ENCODE results near the gene SHC2. TPM values are rescaled to one million over a fixed set of nuclear protein-coding genes. Genes with fewer than 3 reads are reported as not detected.

Gene SHC2
- total RNA-seq, 2 experiments from 2014 or later = 0.21 TPM; not detected in 1

DNA sequence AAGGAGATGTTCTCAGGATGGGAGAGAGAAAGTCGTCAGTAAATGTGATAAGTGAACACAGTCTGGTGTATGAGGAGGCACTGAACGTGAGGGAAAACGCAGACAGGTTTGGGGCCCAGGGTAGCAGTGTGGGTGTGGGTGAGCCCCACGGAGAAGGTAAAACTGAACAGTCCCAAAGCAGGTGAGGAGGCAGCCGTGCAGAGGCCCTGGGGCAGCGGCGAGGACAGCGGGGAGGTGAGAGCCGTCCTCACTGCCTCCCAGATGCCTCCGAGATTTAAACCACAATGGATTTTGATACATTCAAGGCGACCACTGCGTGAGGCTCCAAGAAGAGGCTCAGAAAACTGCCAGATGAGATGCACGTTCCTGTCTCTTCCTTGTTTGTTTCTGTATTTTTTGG, 14.5 kb upstream of the SHC2 start:
- ChIA-PET CTCF (no interaction called here), POLR2A (no interaction called here)
- H3K27ac Mint-ChIP-seq = no peak overlapping the region

DNA sequence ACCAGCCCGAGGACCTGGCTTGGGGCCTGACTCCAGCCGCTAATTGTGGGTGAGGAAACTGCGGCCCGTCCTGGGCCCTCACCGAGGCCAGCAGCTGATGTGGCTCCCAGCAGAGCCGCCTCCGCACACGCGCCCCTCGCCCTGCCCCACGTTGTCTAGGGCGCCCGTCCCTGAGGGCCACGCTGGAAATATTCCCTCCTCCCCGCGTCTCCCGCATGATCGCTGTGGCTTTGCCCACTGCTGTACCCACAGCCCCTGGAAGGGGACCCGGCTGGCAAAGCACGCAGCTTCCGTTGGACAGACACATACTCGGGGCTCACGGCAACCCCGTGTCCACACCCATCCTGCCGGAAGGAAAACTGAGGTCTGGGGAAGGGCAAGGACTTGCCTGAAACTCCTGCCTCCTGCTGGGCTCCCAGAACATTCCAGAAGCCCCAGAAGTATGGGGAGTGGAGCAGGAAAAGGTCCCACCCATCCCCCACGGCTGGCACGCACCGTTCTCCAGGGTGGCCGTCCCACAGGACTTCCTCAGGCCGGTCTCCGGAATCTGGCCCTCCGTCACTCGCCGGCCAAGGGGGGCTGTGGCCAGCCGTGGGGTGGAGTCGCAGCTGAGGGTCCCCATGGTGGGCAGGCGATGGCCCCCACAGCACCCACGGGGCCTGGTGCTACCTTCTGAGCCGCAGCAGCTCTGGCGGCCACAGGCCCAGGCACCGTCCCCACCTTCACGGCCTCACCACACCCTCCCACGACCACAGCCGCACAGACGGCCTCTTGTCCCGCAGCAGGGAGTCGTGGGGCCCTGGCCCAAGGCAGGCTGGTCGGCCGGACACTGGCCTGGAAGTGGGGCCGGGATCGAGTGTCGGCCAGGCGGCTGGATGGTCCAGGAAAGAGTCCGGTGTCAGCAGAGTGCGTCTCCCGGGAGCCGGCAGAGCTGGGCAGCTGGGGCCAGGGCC, 13.6 kb upstream of the SHC2 start:
- H3K4me1 Mint-ChIP-seq (ENCODE audit: low read depth) = no peaks in the 10 kb centered on the region
- H3K27me3 Mint-ChIP-seq = no peaks in the 10 kb centered on the region
- ChIA-PET CTCF (no interaction called here), POLR2A (no interaction called here)
- H3K9me3 Mint-ChIP-seq = no peaks in the 10 kb centered on the region
- H3K36me3 Mint-ChIP-seq = no peaks in the 10 kb centered on the region
- intact Hi-C loops (cut with micrococcal nuclease) = no loop called here
- H3K27ac Mint-ChIP-seq = no peak overlapping the region
- H3K4me3 Mint-ChIP-seq = no peak overlapping the region
- no peak for DNase-seq

More for the DNA sequence above, 14.5 kb upstream of the SHC2 start:
- Mint-ChIP-seq H3K4me1 (ENCODE audit: low read depth) (peaks cover 6% of the 10 kb centered on the region), H3K9me3 (peaks cover 6% of the 10 kb centered on the region), H3K36me3 (peaks cover 6% of the 10 kb centered on the region), H3K4me3 (no peak overlapping the region), H3K27me3 (peaks cover 3% of the 10 kb centered on the region)
- no peak for DNase-seq
- intact Hi-C loops (cut with micrococcal nuclease) = no loop called here

DNA sequence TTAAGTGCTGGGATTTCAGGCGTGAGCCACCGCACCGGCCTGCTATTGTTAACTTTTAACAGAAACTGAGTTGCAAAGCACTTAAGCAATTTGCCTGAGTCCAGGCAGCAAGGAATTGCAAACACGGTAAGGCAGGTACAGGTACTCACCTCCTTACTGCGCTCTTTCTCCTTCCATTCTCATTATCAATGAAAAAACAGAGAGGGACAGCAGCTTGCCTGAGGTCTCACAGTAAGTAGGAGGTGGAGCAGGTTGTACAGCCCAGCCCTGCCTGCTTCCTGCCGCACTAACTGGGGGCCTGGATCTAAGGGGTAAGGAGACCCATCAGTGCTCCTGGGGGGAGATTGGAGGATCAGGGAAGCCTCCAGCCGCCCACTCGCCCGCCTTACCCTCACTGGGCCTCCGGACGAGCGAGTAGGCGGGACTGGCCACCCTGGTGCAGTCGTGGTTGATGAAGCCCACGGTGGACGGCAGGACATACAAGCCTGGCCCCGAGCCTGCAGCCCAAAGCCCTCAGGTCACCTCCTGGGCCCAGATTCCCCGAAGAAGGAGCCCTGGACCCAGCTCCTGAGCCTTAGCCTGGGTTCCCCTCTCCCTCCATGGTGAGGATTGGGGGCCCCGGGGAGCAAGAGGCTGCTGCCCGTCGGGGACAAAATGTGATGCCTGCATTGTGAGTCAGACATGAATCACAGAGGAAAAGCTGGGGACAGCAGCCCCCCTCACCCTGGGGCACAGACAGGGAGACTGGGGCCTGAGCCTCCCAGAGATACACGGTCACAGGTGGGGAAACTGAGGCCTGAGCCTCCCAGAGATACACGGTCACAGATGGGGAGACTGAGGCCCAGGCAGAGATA, 11.4 kb upstream of the SHC2 start:
- no peak for DNase-seq
- Mint-ChIP-seq H3K36me3 (no peaks in the 10 kb centered on the region), H3K9me3 (no peaks in the 10 kb centered on the region), H3K4me1 (ENCODE audit: low read depth) (no peaks in the 10 kb centered on the region), H3K27ac (no peak overlapping the region), H3K4me3 (no peak overlapping the region), H3K27me3 (no peaks in the 10 kb centered on the region)
- intact Hi-C loops (cut with micrococcal nuclease) = no loop called here
- ChIA-PET POLR2A (no interaction called here), CTCF (no interaction called here)

DNA sequence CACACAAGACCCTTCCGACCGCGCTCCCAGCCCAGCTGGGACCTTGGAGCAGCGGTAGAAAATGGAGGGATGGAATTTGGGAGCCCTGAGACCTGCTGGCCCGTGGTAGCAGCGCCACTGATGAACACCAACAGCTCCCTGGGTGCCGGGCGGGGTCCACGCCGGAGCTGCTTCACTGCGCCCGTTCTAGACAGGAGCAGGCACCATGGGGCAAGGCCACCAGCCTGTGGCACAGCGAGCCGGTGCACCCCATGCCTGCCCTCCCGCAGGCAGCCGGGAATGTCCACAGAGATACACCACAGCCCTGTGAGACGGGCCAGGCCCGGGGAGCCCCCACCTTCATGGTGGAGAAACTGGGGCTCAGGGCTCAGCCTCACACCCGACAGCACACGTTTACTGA, 9.9 kb upstream of the SHC2 start:
- Mint-ChIP-seq H3K4me3 (no peak overlapping the region), H3K36me3 (no peaks in the 10 kb centered on the region), H3K27me3 (no peaks in the 10 kb centered on the region), H3K9me3 (no peaks in the 10 kb centered on the region), H3K27ac (no peak overlapping the region), H3K4me1 (ENCODE audit: low read depth) (no peaks in the 10 kb centered on the region)
- DNase-seq = no peak
- intact Hi-C loops (cut with micrococcal nuclease) = no loop called here
- ChIA-PET CTCF (no interaction called here), POLR2A (no interaction called here)

DNA sequence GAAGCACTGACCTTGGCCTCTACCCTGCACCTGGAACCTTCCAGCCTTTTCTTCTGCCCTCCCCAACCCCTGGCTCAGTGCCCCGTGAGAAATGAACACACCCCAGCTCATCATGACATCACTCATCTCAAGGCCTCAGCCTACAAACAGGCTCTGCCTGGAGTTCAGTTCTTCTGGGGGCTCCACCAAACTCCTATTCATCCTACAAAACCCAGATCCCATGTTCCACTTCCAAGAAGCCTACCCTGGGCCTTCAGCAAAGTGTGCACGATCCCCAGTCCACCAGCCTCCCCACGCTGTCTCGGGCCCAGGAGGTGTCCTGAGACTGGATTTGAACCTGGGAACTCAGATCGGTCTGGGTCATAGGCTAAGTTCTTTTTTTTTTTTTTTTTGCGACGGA, 9.0 kb upstream of the SHC2 start:
- H3K27me3 Mint-ChIP-seq = no peaks in the 10 kb centered on the region
- ChIA-PET POLR2A (no interaction called here), CTCF (no interaction called here)
- no peaks in the 10 kb centered on the region for H3K9me3 Mint-ChIP-seq
- no peak overlapping the region for H3K27ac Mint-ChIP-seq
- intact Hi-C loops (cut with micrococcal nuclease) = no loop called here
- H3K4me3 Mint-ChIP-seq = no peak overlapping the region
- DNase-seq = no peak
- H3K36me3 Mint-ChIP-seq = no peaks in the 10 kb centered on the region
- H3K4me1 Mint-ChIP-seq (ENCODE audit: low read depth) = no peaks in the 10 kb centered on the region

DNA sequence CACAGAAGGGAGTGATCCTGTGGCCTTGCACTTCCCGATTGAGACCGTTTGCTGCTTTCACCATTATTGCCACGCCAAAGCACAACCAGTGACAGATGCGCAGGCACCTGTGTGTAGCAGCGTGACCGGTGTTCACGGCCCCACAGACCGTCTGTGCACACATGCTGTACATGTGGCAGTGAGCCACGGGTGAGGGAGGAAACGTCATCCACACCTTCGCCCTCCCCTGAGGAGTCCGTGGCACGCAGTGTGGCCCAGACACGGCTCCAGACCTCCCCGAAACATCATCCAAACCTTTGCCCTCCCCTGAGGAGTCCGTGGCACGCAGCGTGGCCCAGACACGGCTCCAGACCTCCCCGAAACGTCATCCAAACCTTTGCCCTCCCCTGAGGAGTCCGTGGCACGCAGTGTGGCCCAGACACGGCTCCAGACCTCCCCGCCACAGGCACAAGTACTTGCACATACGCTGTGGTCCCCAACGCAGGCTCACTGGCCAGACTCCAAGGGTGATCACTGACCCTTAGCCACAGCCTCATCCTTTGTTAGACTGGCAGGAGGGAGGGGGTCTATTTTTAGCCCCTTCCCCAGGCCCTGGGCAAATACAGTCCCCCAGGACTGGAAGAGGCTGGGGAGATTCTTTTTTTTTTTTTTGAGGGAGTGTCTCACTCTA, 7.9 kb upstream of the SHC2 start:
- no peak overlapping the region for H3K27ac Mint-ChIP-seq
- no peaks in the 10 kb centered on the region for H3K36me3 Mint-ChIP-seq
- H3K9me3 Mint-ChIP-seq = no peaks in the 10 kb centered on the region
- ChIA-PET CTCF (no interaction called here), POLR2A (no interaction called here)
- intact Hi-C loops (cut with micrococcal nuclease) = no loop called here
- H3K4me1 Mint-ChIP-seq (ENCODE audit: low read depth) = no peaks in the 10 kb centered on the region
- no peak overlapping the region for H3K4me3 Mint-ChIP-seq
- H3K27me3 Mint-ChIP-seq = no peaks in the 10 kb centered on the region
- DNase-seq = no peak

DNA sequence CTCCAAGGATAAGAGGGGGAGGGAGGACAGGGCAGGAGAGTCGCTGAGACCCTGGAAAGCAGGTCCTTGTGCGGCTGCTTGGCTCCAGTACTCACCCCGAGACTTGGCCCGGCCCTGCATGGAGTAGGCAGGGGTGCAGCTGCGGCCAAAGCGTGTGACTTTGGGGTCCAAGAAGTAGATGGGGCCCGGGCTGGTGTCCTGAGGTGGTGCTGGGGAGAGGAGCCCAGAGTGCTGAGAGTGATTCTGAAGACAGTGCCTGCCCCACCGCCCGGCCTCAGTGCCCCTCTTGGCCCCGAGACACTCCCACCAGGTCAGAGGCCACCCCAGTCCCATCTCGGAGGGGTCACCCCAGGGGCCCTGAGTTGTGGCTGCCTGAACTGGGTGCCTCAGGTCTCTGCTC, 6.7 kb upstream of the SHC2 start:
- intact Hi-C loops (cut with micrococcal nuclease) = no loop called here
- ChIA-PET POLR2A (no interaction called here), CTCF (no interaction called here)
- Mint-ChIP-seq H3K4me1 (ENCODE audit: low read depth) (no peaks in the 10 kb centered on the region), H3K4me3 (no peak overlapping the region), H3K27me3 (peaks cover 3% of the 10 kb centered on the region), H3K27ac (no peak overlapping the region), H3K9me3 (no peaks in the 10 kb centered on the region), H3K36me3 (no peaks in the 10 kb centered on the region)
- DNase-seq = no peak

DNA sequence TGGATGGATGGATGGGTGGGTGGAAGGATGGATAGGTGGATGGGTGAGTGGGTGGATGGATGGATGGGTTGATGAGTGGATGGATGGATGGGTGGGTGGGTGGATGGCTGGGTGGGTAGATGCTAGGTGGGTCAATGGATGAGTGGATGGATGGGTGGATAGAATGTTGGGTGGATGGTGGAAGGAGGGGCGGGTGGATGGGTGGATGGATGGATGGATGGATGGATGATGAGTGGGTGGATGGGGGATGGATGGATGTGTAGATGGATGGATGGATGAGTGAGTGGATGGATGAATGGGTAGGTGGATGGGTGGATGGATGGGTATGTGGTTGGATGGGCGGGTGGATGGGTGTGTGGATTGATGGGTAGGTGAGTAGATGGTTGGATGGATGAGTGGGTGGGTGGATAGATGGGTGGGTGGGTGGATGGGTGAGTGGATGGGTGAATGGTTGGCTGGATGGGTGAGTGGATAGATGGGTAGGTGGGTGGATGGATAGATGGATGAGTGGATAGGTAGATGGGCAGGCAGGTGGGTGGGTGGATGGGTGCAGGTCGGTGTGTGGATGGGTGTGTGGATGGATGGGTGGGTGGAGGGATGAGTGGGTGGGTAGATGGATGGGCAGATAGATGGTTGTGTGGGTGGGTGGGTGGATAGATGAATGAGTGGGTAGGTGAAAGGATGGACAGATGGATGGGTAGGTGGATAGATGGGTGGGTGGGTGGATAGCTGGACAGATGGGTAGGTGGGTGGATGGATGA, 4.4 kb upstream of the SHC2 start:
- Mint-ChIP-seq H3K36me3 (no peaks in the 10 kb centered on the region), H3K27me3 (peaks cover 11% of the 10 kb centered on the region), H3K4me3 (no peak overlapping the region), H3K4me1 (ENCODE audit: low read depth) (peaks cover 2% of the 10 kb centered on the region), H3K27ac (no peak overlapping the region), H3K9me3 (no peaks in the 10 kb centered on the region)
- no peak for DNase-seq
- ChIA-PET CTCF (no interaction called here), POLR2A (no interaction called here)
- intact Hi-C loops (cut with micrococcal nuclease) = no loop called here

DNA sequence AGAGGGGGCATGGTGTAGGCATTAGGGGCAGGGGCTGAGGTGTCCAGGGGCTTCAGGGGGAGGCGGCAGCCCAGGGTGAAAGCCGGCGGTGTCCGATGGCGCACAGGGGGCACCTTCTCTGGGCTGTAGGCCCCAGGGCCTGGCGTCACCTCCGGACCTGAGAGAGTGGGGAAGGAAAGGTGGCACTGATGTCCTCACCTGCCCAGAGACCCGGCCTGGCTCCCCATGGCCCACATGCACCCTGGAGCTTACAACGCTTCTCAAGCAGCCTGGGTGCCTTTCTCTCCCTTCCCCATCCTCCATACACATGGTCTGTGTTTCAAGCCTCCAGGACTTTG, 3.3 kb upstream of the SHC2 start:
- intact Hi-C loops (cut with micrococcal nuclease) = no loop called here
- Mint-ChIP-seq H3K27ac (no peak overlapping the region), H3K4me3 (no peak overlapping the region), H3K4me1 (ENCODE audit: low read depth) (peaks cover 7% of the 10 kb centered on the region), H3K27me3 (peaks cover 17% of the 10 kb centered on the region), H3K9me3 (no peaks in the 10 kb centered on the region), H3K36me3 (no peaks in the 10 kb centered on the region)
- POLR2A ChIA-PET = no interaction called here
- DNase-seq = no peak
- CTCF ChIA-PET = no interaction called here

DNA sequence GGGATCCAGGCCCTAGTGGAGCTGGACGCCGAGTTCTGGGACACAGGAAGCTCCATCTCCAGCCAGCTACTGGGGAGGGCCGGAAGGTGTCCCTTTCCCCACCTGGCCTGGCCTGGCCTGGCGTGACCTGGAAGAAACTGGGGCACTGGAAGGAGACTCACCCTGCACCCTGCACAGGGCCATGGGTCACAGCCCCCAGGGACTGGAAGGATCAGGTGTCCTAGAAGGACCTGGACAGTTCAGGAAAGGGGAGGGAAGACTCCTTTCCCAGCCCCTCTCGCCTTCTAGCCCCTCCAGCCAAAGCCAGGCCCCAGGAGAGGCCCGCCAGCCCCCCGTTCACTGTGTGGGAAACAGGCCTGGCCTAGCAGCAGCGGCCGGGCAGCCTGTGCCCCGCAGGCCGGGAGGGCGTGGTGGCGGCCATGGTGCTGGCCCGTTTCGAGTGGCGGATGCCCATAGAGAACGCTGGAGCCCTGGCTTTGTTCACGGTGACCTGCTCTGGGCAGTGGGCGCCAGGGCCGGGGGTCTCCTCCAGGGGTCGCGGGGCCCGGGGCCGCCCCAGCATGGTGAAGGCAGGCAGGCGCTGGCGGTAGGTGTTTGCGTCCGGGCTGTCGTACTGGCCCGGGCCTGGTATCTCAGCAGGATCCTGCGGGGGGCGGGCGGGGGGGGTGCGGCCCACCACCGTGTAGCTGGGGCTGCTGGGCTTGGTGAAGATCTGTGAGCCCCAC, 2.8 kb upstream of the SHC2 start:
- Mint-ChIP-seq H3K4me3 (no peak overlapping the region), H3K36me3 (no peaks in the 10 kb centered on the region), H3K9me3 (no peaks in the 10 kb centered on the region), H3K27ac (no peak overlapping the region), H3K4me1 (ENCODE audit: low read depth) (peaks cover 7% of the 10 kb centered on the region), H3K27me3 (peaks cover 17% of the 10 kb centered on the region)
- intact Hi-C loops (cut with micrococcal nuclease) = no loop called here
- ChIA-PET CTCF (no interaction called here), POLR2A (no interaction called here)
- no peak for DNase-seq

DNA sequence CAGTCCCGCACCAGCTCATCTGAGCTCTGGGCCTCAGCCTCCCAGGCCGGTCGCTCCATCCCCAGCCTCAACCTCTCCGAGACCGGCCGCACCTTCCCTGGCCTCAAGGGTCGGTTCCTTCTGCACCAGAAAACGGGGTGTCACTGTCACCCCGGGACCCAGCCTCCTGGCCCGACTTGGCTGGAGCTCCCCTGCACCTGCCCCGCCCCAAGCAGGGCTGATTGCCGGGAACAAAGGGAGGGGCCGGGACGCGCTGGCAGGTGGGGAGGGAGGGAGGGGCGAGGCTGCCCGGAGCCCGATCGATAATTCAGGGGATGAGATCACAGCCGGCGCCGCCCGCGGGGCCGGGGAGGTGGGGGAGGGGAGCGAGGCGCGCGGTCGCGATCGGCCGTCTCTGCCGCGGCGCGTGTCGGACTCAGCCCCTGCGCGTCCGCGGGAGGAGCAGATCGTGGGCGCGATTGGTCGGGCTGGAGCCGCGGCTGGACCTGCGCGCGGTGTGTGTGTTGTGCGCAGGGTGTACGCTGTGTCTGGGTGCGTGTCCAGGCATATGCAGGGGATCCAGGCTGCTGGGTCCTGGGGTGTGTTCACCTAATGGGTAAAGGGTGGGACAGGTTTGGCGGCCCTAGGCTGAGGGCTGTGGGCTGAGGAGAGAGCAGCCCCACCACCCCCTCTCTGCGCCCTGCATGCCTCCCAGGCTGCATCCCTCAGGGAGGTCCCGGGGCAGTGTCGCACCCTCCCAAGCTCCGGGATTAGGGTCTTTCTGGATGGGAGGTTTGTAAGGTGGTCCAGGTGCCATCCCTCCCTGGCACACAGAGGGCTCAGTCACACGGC, 1.1 kb upstream of the SHC2 start:
- no peaks in the 10 kb centered on the region for H3K36me3 Mint-ChIP-seq
- peaks cover 21% of the 10 kb centered on the region for H3K27me3 Mint-ChIP-seq
- intact Hi-C loops (cut with micrococcal nuclease) = no loop called here
- DNase-seq = peak; percentile 16
- ChIA-PET CTCF (no interaction called here), POLR2A (no interaction called here)
- H3K4me1 Mint-ChIP-seq (ENCODE audit: low read depth) = peaks cover 7% of the 10 kb centered on the region
- peak overlapping the region; percentile 39 for H3K4me3 Mint-ChIP-seq
- no peak overlapping the region for H3K27ac Mint-ChIP-seq
- H3K9me3 Mint-ChIP-seq = no peaks in the 10 kb centered on the region

Measured in activated CD4-positive, alpha-beta memory T cell treated with anti-CD3 and anti-CD28 coated beads for 36 hours (primary cell).